IgD-negative memory B cell (primary cell): ENCODE results near the gene DNTTIP2. TPM values are rescaled to one million over a fixed set of nuclear protein-coding genes. Genes with fewer than 3 reads are reported as not detected.
"Not testable (repeated sequence)": the region's sequence is repeated elsewhere in the genome, so short reads cannot be mapped to it uniquely, and the experiment has no call there.

Experiments
- H3K27ac Mint-ChIP-seq, 3 donors: one replicate each; pipeline ENCODE4 v1.8.0; 2020 to 2022; ENCODE audit warnings: mild to moderate bottlenecking in 3 of 3, mixed read lengths in 3 of 3, moderate library complexity in 1 of 3
- H3K27me3 Mint-ChIP-seq: one replicate; pipeline ENCODE4 v1.8.0; 2021; ENCODE audit warnings: mixed read lengths
- H3K36me3 Mint-ChIP-seq: one replicate; pipeline ENCODE4 v1.8.0; 2020; ENCODE audit warnings: mild to moderate bottlenecking, mixed read lengths
- H3K4me1 Mint-ChIP-seq, 3 donors: one replicate each; pipeline ENCODE4 v1.8.0; 2020 to 2022; ENCODE audit warnings: mixed read lengths in 3 of 3, mild to moderate bottlenecking in 1 of 3
- H3K4me3 Mint-ChIP-seq, 4 donors: one replicate each; pipeline ENCODE4 v1.8.0; 2020 to 2022; ENCODE audit warnings: mild to moderate bottlenecking in 4 of 4, mixed read lengths in 4 of 4, moderate library complexity in 3 of 4
- H3K9me3 Mint-ChIP-seq, 3 donors: one replicate each; pipeline ENCODE4 v1.8.0; 2020 to 2021; ENCODE audit warnings: mixed read lengths in 3 of 3, mild to moderate bottlenecking in 1 of 3
- polyA plus RNA-seq: library from polyadenylated mRNA; unstranded; fragments of 300-500 nt; fragmentation: Illumina TruSeq; gene quantifications from one replicate; pipeline ENCODE4 v1.2.3, GENCODE V29; 2021

Gene DNTTIP2
- polyA plus RNA-seq, 1 donor from 2014 or later = 76.5 TPM

DNA sequence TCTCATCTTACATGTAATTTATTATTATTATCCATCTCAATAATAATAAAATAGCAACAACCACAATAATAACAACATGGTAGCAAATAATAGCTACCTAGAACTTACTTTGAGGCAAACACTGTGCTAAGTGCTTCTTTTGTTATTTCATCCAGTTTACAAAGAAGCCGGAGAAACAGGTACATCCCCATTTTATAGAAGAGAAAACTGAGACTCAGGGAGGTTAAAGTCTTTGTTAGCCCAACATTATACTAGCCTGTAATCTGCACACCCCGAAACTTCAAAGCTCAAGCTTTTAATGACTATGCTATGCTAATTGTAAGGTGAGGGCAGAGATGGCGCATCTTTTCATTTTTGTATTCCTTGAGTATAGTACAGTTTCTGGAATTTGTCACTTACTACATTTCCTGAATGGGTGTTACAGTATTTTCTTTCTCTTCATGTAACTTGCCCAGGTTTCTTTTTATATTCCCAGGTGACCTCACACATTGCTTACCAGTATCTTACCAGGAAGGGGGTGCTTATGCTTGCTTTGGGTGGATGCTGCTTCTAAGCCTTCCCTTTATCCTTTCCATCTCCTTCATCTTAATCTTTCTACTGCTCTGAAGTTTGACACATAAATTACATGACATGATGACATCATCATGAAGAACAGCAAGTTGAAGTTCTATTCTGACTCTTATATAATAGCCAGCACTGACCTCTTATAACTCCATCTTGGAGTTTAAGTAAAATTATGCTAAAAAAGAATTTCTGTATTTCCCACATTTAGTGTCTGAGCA is 21.9 kb upstream of the DNTTIP2 start:
- no peak overlapping the region for H3K27ac Mint-ChIP-seq
- H3K36me3 Mint-ChIP-seq = no peaks in the 10 kb centered on the region
- H3K27me3 Mint-ChIP-seq = no peaks in the 10 kb centered on the region
- H3K4me3 Mint-ChIP-seq = peak overlapping the region in 1 of 4 donors; percentile 3
- H3K9me3 Mint-ChIP-seq = no peaks in the 10 kb centered on the region
- peaks cover 11 to 16% (median 12%) of the 10 kb centered on the region in 3 donors for H3K4me1 Mint-ChIP-seq

- peaks cover 10 to 14% (median 10%) of the 10 kb centered on the region in 3 donors for H3K4me1 Mint-ChIP-seq
- no peaks in the 10 kb centered on the region for H3K27me3 Mint-ChIP-seq
- H3K9me3 Mint-ChIP-seq = no peaks in the 10 kb centered on the region
- H3K4me3 Mint-ChIP-seq = no peak overlapping the region
- H3K27ac Mint-ChIP-seq = no peak overlapping the region
- H3K36me3 Mint-ChIP-seq = no peaks in the 10 kb centered on the region
Observed at GRCh38 chr1:93899543-93900207, 20.7 kb upstream of the DNTTIP2 start.

DNA sequence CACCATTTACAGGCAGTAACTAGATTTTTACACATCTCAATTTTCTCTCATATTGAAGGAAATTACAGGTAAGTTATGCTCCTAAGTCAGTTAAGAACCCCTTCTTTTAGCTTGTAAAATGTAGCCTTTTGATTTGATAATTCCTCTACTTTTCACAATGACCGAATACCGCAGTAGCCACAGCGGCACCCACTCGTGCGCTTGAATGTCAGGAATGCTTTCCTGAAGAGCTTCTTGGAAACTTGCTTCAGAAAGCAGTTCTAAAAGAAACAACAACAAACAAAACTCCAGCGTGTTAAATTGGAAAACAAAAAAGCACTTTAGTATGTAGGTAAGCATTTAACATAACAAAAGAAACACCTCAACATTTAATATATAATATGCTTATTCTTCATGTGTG is 9.9 kb upstream of the DNTTIP2 start:
- Mint-ChIP-seq H3K27ac (no peak overlapping the region), H3K27me3 (no peaks in the 10 kb centered on the region), H3K4me1 (no peaks in the 10 kb centered on the region), H3K9me3 (no peaks in the 10 kb centered on the region), H3K4me3 (no peak overlapping the region), H3K36me3 (peaks cover 1% of the 10 kb centered on the region)

DNA sequence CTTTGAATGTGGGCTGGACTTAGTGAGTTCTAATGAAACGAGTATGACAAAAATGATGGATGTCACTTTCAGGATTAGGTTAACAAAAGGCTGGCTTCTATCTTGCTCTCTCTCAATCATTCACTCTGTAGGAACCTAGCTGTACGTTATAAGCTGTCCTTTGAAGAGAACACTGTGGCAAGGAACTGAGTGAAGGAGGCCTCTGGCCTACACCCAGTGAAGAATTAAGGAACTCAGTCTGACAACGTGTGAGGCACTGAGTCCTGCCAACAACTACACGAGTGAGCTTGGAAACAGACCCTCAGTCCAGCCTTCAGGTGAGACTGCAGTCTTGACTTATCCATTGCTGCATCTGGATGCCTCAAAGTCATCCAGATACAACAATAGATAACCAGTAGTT is 3.3 kb upstream of the DNTTIP2 start:
- Mint-ChIP-seq H3K4me1 (peaks cover 17 to 23% (median 21%) of the 10 kb centered on the region in 3 donors), H3K27ac (no peak overlapping the region), H3K4me3 (no peak overlapping the region), H3K36me3 (peaks cover 3% of the 10 kb centered on the region), H3K27me3 (no peaks in the 10 kb centered on the region), H3K9me3 (no peaks in the 10 kb centered on the region)

DNA sequence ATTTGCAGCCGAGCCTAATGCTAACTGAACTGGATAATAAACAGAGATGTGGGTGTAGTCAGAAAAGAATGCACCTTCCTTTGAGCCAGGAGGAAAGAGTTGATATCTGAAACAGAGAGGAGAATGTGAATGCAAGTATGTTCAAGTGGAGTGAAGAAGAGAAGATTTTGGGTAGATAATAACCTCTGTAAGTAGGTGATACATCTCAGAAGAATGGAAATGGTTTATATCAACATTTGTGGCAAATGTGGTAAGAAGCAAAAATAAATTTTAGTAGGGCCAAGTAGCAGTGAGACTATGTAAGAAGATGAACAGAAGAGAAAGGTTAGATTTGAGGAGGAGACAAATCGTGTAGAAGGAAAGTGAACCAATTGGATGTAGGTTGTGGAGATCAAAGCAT is 1.7 kb upstream of the DNTTIP2 start:
- Mint-ChIP-seq H3K36me3 (peaks cover 6% of the 10 kb centered on the region), H3K9me3 (no peaks in the 10 kb centered on the region), H3K4me3 (peak overlapping the region in 2 of 4 donors; percentile 15 to 49), H3K4me1 (peaks cover 26 to 35% (median 32%) of the 10 kb centered on the region in 3 donors), H3K27ac (peak overlapping the region in 1 of 3 donors; percentile 17), H3K27me3 (no peaks in the 10 kb centered on the region)

DNA sequence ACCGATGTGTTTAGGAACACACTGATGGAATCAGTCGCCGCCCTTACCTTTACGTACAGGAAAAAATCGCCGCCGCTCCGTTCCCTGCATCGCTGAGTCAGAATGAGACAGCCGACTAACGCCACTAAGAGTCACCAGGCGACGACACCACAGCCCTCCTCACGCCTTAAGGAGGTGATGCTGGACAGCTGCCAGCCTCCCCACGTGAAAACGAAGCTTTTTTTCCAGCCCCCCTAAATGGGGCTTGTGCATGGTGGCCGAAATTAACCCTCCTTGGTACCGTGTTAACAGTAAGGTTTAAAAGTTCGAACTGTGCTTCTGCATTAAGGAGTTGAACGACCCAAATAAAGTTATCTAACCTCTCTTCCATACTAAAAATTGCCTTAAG is 511 bp downstream of the DNTTIP2 start:
- Mint-ChIP-seq H3K27me3 (no peaks in the 10 kb centered on the region), H3K36me3 (peaks cover 6% of the 10 kb centered on the region), H3K4me3 (peak overlapping the region; percentile 95 to 100 (median 98)), H3K27ac (peak overlapping the region; percentile 93 to 99 (median 99)), H3K4me1 (peaks cover 30 to 45% (median 39%) of the 10 kb centered on the region in 3 donors), H3K9me3 (no peaks in the 10 kb centered on the region)

DNA sequence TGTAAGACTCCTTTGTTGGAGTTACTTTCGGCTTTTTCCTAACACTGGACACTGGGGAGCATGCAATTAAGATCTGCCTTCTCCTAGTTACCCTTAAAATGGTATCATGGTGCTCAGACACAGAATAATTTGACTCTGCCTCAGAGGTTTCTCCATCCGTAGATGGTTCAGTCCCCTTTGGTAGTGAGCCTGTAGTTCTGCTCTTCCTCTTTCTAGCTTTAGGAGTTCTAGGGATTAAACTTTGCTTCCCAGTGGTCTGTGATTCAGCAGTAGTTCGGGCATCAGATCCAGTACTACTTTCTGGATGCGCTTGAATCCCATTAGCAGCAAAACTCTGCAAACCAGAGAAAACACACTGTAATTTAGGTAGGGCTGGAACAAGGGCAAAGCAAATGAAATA is 1.5 kb downstream of the DNTTIP2 start:
- Mint-ChIP-seq H3K27me3 (no peaks in the 10 kb centered on the region), H3K9me3 (no peaks in the 10 kb centered on the region), H3K27ac (peak overlapping the region; percentile 23 to 99 (median 93)), H3K36me3 (peaks cover 3% of the 10 kb centered on the region), H3K4me1 (peaks cover 27 to 40% (median 36%) of the 10 kb centered on the region in 3 donors), H3K4me3 (peak overlapping the region; percentile 43 to 95 (median 56))

DNA sequence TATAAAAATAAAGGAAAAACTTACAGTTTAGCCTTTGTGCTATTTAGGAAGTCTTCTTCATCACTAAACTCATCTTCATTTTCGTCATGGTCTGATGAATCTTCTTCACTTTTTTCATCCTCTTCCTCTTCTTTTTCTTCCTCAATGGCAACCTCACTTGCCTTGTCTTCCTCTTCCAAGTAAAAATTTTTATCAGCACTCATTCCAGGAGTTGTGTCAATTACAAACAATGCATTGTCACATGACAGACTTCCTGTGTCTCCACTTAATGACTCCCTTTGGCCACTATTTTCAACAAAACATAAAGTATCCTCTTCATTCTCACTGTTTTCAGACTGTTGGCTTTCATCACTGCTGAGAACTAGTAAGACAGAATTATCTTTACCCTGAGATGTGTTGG is 2.8 kb downstream of the DNTTIP2 start:
- Mint-ChIP-seq H3K4me1 (peaks cover 27 to 40% (median 36%) of the 10 kb centered on the region in 3 donors), H3K4me3 (peak overlapping the region; percentile 12 to 95 (median 62)), H3K9me3 (no peaks in the 10 kb centered on the region), H3K27ac (peak overlapping the region in 2 of 3 donors; percentile 93 to 99), H3K36me3 (peaks cover 3% of the 10 kb centered on the region), H3K27me3 (no peaks in the 10 kb centered on the region)

GRCh38 chr1:93874025-93874651 is 4.9 kb downstream of the DNTTIP2 start:
- Mint-ChIP-seq H3K4me1 (peaks cover 20 to 33% (median 30%) of the 10 kb centered on the region in 3 donors), H3K9me3 (no peaks in the 10 kb centered on the region), H3K36me3 (peaks cover 3% of the 10 kb centered on the region), H3K4me3 (peak overlapping the region in 1 of 4 donors; percentile 6), H3K27ac (peak overlapping the region in 2 of 3 donors; percentile 2 to 6), H3K27me3 (no peaks in the 10 kb centered on the region)

DNA sequence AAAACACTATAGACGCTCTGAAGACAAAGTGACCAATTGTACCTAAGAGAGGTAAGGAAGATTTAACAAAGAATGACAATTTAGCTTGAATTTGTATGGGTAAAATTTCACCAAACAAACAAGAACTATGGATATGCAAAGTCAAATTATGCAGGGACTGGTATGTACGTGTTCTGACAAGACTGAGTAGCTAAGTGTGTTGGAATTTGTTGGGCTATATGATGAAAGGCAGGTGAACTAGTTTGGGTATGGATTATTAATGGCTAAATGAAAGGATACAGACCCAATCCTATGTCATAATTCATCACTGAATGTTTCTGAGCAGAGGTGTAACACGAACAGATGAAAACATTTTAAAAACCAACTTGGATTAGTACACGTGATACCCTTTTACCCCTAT is 7.6 kb downstream of the DNTTIP2 start:
- peaks cover 10% of the 10 kb centered on the region for H3K36me3 Mint-ChIP-seq
- no peak overlapping the region for H3K27ac Mint-ChIP-seq
- no peaks in the 10 kb centered on the region for H3K9me3 Mint-ChIP-seq
- no peaks in the 10 kb centered on the region for H3K27me3 Mint-ChIP-seq
- peaks cover 7 to 13% (median 9%) of the 10 kb centered on the region in 3 donors for H3K4me1 Mint-ChIP-seq
- no peak overlapping the region for H3K4me3 Mint-ChIP-seq

DNA sequence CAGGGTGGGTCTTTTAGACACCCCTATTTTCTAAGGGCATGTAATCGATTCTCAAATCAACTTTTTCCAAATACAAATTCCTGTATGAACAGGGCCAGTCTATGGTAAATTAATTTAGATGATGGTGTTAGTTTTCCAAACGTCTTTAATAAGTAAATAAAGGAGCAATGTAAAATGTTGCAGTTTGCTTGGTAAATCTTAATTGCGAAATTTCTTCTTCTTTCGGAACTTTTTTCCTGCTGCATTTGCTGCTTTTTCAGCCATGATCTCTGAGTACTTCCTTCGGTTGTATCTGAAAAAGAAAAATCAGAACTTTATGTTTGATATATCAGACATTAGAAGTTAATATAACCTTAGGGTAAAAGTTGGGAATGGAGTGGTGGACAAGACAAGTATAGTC is 9.4 kb downstream of the DNTTIP2 start:
- H3K9me3 Mint-ChIP-seq = no peaks in the 10 kb centered on the region
- no peak overlapping the region for H3K4me3 Mint-ChIP-seq
- H3K36me3 Mint-ChIP-seq = peaks cover 7% of the 10 kb centered on the region
- H3K4me1 Mint-ChIP-seq = peaks cover 4 to 7% (median 5%) of the 10 kb centered on the region in 3 donors
- H3K27ac Mint-ChIP-seq = no peak overlapping the region
- no peaks in the 10 kb centered on the region for H3K27me3 Mint-ChIP-seq

GRCh38 chr1:93868492-93868891 is 10.5 kb downstream of the DNTTIP2 start:
- not testable (repeated sequence) for H3K36me3 Mint-ChIP-seq, H3K4me3 Mint-ChIP-seq, H3K27me3 Mint-ChIP-seq, H3K4me1 Mint-ChIP-seq, H3K9me3 Mint-ChIP-seq
- H3K27ac Mint-ChIP-seq = peak overlapping the region in 2 of 3 donors; percentile 51 to 73

DNA sequence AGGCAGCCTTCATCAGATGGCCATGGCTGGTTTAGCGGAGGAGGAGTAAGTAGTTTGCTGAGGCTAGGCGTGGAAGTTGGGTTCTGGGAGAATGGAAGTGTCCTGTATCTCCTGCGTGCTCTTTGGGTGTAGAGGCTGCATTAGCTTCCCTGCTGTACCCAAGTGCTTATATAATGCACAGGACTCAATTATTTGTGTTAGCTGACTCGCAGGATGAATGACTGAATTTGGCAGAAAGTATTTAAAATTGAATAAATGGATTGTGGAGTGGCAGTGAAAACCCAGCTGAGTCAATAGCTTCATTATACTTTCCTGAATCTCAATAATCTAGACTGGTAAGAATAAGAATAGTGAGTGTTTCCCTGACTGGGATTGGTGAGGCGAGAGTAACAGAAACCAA is 13.8 kb downstream of the DNTTIP2 start:
- Mint-ChIP-seq H3K27ac (no peak overlapping the region), H3K4me3 (no peak overlapping the region), H3K9me3 (no peaks in the 10 kb centered on the region), H3K27me3 (no peaks in the 10 kb centered on the region), H3K36me3 (peaks cover 7% of the 10 kb centered on the region), H3K4me1 (peaks cover 0 to 1% (median 0%) of the 10 kb centered on the region in 3 donors)

DNA sequence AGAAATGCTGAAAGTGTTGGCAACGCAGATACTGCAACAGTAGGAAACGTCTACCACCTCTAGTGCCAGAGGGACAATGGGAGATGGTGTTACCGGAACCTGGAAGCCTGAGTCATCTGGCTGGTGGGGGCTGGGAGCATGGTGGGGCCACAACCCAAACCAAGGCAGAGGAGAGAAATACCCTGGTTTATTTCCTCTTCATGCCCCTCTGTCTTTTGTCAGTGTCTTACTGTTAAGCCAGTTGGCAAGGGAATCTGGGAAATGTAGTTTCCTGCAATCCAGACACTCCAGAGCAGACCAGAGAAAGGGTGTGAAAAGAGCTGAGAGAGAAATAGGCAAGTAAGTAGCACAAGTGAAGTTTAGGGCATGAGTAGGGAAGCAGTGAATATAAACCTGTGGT is 14.8 kb downstream of the DNTTIP2 start:
- no peaks in the 10 kb centered on the region for H3K9me3 Mint-ChIP-seq
- no peak overlapping the region for H3K4me3 Mint-ChIP-seq
- H3K27ac Mint-ChIP-seq = no peak overlapping the region
- H3K27me3 Mint-ChIP-seq = peaks cover 4% of the 10 kb centered on the region
- peaks cover 7% of the 10 kb centered on the region for H3K36me3 Mint-ChIP-seq
- H3K4me1 Mint-ChIP-seq = peaks cover 0 to 1% (median 0%) of the 10 kb centered on the region in 3 donors

- peaks cover 11% of the 10 kb centered on the region for H3K27me3 Mint-ChIP-seq
- H3K9me3 Mint-ChIP-seq, H3K4me1 Mint-ChIP-seq, H3K27ac Mint-ChIP-seq, H3K36me3 Mint-ChIP-seq, H3K4me3 Mint-ChIP-seq: not testable (repeated sequence)
Observed at GRCh38 chr1:93857653-93858052, 21.4 kb downstream of the DNTTIP2 start.
